GM12865 (cell line): ENCODE measurements around the gene ABHD6.

Source experiments
- DNase-seq: peaks from one replicate; pipeline ENCODE4 v3.0.0; 2010; ENCODE audit warnings: low read depth
- H3K4me3 ChIP-seq: 2 replicates; pipeline ENCODE4 v1.5.1; 2011; ENCODE audit warnings: mild to moderate bottlenecking, low read depth, low read length, control low read depth
- TF ChIP-seq, protein P1 (sequence below): IDR thresholded peaks from 2 replicates; pipeline ENCODE4 v1.5.1; 2011; ENCODE audit warnings: low read length, control low read depth, low read depth, inconsistent platforms; ENCODE audit not compliant: insufficient read depth; ENCODE audit errors: missing control alignments

Gene ABHD6

DNA sequence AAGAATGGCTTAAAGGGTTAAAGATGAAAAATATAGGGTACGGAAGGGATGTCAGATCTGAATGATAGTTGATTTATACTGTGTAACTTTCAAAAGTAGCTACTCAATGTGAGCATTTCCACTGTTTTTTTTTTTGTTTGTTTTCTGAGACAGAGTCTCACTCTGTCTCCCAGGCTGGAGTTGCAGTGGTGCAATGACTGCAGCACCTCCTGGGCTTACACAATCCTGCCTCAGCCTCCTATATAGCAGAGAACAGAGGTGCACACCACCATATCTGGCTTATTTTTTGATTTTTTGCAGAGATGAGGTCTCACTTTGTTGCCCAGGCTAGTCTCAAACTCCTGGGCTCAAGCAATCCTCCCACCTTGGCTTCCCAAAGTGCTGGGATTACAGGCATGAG is 85.2 kb downstream of the ABHD6 start:
- no peak overlapping the region for H3K4me3 ChIP-seq
- TF ChIP-seq, protein P1, sequence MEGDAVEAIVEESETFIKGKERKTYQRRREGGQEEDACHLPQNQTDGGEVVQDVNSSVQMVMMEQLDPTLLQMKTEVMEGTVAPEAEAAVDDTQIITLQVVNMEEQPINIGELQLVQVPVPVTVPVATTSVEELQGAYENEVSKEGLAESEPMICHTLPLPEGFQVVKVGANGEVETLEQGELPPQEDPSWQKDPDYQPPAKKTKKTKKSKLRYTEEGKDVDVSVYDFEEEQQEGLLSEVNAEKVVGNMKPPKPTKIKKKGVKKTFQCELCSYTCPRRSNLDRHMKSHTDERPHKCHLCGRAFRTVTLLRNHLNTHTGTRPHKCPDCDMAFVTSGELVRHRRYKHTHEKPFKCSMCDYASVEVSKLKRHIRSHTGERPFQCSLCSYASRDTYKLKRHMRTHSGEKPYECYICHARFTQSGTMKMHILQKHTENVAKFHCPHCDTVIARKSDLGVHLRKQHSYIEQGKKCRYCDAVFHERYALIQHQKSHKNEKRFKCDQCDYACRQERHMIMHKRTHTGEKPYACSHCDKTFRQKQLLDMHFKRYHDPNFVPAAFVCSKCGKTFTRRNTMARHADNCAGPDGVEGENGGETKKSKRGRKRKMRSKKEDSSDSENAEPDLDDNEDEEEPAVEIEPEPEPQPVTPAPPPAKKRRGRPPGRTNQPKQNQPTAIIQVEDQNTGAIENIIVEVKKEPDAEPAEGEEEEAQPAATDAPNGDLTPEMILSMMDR: no peak
- DNase-seq: no peak

DNA sequence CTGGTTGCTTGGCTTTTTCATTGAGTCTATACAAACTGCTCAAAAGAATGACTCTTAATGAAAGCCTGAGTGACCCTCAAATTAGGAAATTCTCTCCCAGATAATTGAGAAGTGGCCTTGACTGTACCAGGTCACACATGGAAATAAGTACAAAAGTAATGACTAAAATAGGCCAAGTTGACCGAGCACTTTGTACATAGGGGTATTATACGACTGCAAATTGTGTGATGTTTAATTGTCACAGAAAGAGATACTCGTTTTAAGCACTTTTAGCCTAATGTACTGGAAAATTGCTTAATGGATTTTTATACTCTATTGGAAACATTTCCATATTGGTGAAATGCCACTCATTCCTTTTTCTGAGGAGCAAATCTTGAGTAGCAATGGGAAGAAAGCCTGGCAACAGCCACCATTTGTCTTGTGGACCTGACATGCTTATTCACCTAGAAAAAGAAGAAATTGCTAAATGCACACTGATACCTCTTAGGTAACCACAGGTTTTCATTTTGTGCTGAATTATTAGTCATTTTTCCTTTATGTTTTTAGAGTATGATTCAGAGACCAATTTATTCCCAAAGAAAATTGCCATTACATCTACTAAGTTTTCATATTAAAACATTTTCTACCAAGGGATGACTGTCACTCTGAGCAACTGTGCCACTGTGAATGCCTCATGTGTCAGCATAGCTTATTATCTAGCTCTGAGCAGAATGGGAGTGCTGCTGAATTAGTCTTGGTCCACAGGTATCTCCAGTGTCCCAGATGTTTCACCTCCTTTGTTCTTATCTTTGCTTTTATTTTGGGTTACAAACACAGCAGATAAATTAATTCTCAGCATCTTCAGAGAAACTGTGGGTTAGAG is 86.2 kb downstream of the ABHD6 start:
- TF ChIP-seq, protein P1: no peak
- DNase-seq: no peak
- H3K4me3 ChIP-seq: no peak overlapping the region

DNA sequence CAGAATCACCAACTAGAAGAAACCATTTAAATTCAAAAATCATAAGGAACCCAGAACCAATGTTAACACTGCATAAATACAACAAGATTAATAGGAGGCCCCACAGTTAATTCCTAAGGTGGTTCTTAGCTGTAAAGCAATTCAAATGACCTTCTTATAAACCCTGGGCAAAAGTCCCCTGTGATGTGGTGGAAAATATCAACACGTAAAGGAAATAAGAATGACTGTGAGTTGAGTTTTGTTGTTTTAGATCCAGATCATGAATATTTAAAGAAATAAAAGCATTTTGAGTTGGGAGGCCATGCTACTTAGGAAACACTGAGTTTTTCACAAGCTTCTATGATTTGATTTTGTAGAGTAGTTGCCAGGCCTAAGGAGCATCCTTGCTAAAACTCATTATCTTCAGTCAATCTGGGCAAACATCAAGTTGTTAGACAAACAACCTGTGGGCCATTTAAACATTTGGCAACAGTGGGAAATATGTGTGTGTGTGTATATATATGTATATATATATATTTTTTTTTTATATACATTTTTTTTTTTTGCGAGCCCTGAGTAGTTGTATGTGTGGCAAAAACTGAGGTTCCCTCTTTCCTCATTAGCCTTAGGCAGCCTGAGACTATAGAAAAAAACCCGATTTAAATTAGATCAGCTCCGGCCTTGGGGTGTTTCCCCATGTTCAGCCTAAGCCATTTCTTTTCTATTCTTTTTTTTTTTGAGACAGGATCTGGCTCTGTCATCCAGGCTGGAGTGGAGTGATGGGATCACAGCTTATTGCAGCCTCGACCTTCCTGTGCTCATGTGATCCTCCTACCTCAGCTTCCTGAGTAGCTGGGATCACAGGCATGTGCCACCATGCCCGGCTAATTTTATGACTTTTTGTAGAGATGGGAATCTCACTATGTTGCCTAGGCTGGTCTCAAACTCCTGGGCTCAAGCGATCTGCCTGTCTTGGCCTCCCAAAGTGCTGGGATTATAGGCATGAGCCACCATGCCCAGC is 87.1 kb downstream of the ABHD6 start:
- TF ChIP-seq, protein P1: no peak
- DNase-seq: peak; percentile 14
- no peak overlapping the region for H3K4me3 ChIP-seq

DNA sequence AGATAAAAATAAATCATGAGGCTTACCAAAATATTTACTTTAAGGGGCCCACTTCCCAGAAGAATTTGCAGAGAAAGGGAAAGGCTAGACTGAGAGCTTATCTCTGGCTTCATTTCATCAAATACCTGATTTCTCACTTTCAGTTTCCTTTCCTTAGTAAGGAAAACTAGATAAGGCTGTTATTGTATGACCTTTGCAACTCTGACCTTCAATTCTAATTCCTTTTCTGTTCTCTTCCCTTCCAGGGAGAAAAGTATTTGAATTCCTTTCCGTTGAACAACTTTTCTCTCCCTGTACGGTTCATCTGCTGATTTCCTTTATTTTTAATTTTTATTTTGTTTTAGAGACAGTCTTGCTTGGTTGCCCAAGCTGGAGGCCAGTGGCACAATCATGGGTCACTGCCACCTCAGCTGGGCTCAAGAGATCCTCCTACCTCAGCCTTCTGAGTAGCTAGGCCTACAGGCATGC is 88.0 kb downstream of the ABHD6 start:
- no peak for DNase-seq
- TF ChIP-seq, protein P1: no peak
- H3K4me3 ChIP-seq: no peak overlapping the region

DNA sequence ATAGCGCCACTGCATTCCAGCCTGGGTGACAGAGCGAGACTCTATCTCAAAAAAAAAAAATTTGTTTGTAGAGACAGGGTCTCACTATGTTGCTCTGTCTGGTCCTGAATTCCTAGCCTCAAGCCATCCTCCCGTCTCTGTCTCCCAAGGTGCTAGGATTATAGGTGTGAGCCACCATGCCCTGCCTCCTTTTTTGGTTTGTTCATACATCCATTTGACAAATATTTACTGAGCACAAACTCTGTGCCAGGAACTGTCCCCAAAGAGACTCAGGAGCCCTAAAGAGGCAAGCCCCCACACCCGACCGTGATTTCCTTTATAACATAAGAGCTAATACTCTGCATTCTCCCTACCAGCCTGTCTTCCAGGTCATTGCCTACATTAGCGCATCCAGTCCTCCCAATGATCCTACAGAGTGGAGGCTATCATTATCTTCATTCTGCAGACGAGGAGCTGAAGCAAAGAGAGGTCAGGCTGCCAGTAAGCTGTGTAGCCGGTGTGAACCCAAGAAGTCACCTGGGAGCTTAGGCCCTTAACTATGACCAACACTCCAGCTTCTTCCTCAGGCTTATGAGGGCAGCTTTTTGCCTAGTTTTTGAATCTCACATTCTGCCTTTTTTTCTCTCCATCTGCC is 88.8 kb downstream of the ABHD6 start:
- TF ChIP-seq, protein P1: no peak
- H3K4me3 ChIP-seq: no peak overlapping the region
- no peak for DNase-seq

DNA sequence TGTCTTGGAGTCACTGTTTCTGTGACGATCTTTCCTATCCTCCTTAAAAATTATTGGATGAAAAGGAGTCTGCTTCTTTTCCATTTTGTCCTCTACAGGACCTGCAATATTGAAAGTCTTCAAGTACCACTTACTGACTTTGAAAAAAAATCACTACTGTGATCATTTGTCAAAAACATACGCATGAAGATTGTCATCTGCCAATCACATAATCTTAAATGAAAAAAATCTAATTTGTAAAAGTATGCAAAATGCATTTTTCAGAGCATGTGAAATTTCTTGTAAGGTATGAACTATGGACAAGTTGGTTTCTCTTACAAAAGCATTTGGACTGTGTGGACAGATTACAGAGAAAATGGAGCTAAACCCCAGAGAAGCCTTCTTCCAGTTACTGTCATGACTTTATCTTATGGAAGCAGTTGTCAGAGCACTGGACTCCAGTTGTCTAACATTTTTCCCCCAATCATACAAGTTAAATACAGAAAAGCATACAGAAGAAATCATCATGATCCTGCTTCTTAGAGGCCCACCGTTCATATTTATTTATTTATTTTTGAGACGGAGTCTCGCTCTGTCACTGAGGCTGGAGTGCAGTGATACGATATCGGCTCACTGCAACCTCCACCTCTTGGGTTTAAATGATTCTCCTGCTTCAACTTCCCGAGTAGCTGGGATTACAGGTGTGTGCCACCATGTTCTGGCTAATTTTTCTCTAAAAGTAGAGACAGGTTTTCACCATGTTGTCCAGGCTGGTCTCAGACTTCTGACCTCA is 91.7 kb downstream of the ABHD6 start:
- DNase-seq: no peak
- no peak overlapping the region for H3K4me3 ChIP-seq
- TF ChIP-seq, protein P1: no peak
